Fibroblast of the aortic adventitia (primary cell): ENCODE data around the gene MARCHF3. TPM values are rescaled to one million over a fixed set of nuclear protein-coding genes. Genes with fewer than 3 reads are reported as not detected.
"Not testable (repeated sequence)": the region's sequence is repeated elsewhere in the genome, so short reads cannot be mapped to it uniquely, and the experiment has no call there.

Experiments used
- DNase-seq: peaks from one replicate; pipeline ENCODE4 v3.0.0-alpha.2; 2010; ENCODE audit warnings: low read depth
- H3K4me3 ChIP-seq: 2 replicates; pipeline ENCODE4 v1.5.1; 2011; ENCODE audit warnings: low read depth, mild to moderate bottlenecking, control low read depth, low read length, moderate library complexity
- CTCF ChIP-seq: IDR thresholded peaks from 2 replicates; pipeline ENCODE4 v1.5.1; 2011; ENCODE audit warnings: mild to moderate bottlenecking, low read length, control low read depth, inconsistent platforms; ENCODE audit not compliant: insufficient read depth
- total RNA-seq: library from RNA; depleted of rRNA; stranded (reverse); fragments of >200 nt; gene quantifications from 2 replicates; pipeline ENCODE4 v1.2.3, GENCODE V29; 2012; ENCODE audit warnings: low replicate concordance

Gene MARCHF3
- total RNA-seq, 1 donor = 16.9 TPM

DNA sequence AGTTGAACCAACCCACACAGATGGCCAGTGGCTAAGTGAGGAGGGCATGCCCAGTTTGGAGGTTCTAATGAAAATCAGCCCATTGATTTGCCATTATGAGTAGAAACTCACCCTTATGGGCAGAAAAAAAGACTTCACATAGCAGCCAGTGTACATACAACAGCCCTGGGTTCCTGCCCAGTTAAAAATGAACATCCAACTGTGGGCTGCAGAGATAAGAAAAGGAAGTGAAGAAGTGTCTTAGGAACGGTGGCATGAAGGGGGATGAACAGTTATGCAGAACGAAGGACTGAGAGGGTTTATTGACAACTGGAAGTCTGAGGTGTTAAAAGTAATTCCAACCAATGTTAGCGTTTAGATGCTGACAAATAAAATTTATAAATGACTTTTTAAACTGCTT is 118.4 kb downstream of the MARCHF3 start:
- TF ChIP-seq CTCF = no peak
- DNase-seq = no peak
- no peak overlapping the region for H3K4me3 ChIP-seq

DNA sequence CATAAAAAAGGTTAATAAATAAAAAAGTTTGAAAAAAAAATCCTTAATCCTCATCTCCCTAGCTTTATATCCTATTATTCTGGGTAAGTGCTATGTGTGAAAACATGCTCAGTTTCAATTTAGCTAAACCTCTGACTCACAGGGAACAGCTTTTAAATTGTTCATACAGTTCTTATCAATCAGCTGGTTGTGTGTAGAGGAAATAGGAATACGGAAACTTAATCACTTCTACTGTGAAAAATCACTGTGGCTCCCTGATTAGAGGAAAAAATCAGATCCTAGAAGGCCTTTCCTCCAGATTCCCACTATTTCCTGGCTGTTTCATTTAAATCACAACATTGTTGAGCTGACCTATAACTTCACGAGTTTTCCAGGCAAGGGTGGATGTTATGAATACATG is 120.5 kb downstream of the MARCHF3 start:
- no peak overlapping the region for H3K4me3 ChIP-seq
- no peak for TF ChIP-seq CTCF
- no peak for DNase-seq

GRCh38 chr5:126904407-126904806 is 126.0 kb downstream of the MARCHF3 start:
- not testable (repeated sequence) for H3K4me3 ChIP-seq, DNase-seq

DNA sequence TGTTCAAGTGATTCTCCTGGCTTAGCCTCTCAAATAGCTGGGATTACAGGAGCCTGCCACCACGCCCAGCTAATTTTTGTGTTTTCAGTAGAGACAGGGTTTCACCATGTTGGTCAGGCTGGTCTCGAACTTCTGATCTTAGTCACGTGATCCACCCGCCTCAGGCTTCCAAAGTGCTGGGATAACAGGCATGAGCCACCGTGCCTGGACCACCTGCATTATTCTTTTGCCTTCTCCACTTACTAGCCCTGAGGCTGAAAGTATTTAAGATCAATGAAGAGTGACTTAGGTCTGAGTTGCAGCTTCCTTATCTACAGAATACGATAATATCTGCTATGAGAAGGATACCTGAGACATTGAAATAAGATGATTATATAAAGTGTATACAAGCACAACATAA is 129.6 kb downstream of the MARCHF3 start:
- no peak for DNase-seq
- no peak for TF ChIP-seq CTCF
- no peak overlapping the region for H3K4me3 ChIP-seq

GRCh38 chr5:126899476-126899875 is 130.9 kb downstream of the MARCHF3 start:
- no peak overlapping the region for H3K4me3 ChIP-seq
- no peak for TF ChIP-seq CTCF
- DNase-seq = no peak

GRCh38 chr5:126897851-126898630 is 132.3 kb downstream of the MARCHF3 start:
- TF ChIP-seq CTCF = no peak
- no peak overlapping the region for H3K4me3 ChIP-seq
- no peak for DNase-seq

DNA sequence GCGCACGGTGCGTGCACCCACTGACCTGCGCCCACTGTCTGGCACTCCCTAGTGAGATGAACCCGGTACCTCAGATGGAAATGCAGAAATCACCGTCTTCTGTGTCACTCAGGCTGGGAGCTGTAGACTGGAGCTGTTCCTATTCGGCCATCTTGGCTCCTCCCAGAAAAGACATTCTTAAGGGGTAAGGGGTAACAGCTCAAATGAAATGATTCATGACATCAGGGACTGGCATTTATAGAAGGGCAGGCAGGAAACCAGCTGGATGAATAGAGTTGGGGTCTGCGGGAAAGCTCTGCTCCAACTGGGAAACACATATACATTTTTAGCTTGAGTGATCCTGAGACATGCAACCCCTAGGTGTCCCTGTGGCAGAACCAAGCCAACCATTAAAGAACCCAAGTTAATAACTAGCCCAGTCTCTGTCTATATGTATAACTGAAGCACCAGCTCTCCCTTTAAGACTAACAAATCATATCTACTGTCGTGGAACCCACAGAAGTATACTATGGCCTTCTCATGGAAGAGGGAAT is 134.1 kb downstream of the MARCHF3 start:
- DNase-seq = no peak
- TF ChIP-seq CTCF = no peak
- H3K4me3 ChIP-seq = no peak overlapping the region

DNA sequence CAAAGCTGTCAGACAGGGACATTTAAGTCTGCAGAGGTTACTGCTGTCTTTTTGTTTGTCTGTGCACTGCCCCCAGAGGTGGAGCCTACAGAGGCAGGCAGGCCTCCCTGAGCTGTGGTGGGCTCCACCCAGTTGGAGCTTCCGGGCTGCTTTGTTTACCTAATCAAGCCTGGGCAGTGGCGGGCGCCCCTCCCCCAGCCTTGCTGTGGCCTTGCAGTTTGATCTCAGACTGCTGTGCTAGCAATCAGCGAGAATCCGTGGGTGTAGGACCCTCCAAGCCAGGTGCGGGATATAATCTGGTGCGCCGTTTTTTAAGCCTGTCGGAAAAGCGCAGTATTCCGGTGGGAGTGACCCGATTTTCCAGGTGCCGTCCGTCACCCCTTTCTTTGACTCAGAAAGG is 134.6 kb downstream of the MARCHF3 start:
- not testable (repeated sequence) for H3K4me3 ChIP-seq, DNase-seq

DNA sequence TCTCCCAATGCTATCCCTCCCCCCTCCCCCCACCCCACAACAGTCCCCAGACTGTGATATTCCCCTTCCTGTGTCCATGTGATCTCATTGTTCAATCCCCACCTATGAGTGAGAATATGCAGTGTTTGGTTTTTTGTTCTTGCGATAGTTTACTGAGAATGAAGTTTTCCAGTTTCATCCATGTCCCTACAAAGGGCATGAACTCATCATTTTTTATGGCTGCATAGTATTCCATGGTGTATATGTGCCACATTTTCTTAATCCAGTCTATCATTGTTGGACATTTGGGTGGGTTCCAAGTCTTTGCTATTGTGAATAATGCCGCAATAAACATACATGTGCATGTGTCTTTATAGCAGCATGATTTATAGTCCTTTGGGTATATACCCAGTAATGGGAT is 139.9 kb downstream of the MARCHF3 start:
- not testable (repeated sequence) for DNase-seq, H3K4me3 ChIP-seq
